ENCODE data around the gene WDR33. TPM values are rescaled to one million over a fixed set of nuclear protein-coding genes. Genes with fewer than 3 reads are reported as not detected.

WDR33 gene
- total RNA-seq, 1 donor from 2014 or later = 37.1 TPM

- Histone ChIP-seq H3K27ac (peak overlapping the region; percentile 36), H3K4me1 (peaks cover 48% of the 10 kb centered on the region), H3K36me3 (no peaks in the 10 kb centered on the region), H3K27me3 (no peaks in the 10 kb centered on the region), H3K4me3 (peak overlapping the region; percentile 29 to 48), H3K9me3 (no peaks in the 10 kb centered on the region)
- DNase-seq (ENCODE audit: extremely low spot score in 2 of 2) = no peak
- intact Hi-C loops (cut with DNase I) = no loop called here
- TF ChIP-seq POLR2A (IDR thresholded peaks at IDR 0.05) (no peak), POLR2AphosphoS5 (IDR thresholded peaks at IDR 0.05; ENCODE audit: insufficient read depth in 1 of 2, low read depth in 1 of 2) (no peak)
- TF ChIP-seq, protein P1, sequence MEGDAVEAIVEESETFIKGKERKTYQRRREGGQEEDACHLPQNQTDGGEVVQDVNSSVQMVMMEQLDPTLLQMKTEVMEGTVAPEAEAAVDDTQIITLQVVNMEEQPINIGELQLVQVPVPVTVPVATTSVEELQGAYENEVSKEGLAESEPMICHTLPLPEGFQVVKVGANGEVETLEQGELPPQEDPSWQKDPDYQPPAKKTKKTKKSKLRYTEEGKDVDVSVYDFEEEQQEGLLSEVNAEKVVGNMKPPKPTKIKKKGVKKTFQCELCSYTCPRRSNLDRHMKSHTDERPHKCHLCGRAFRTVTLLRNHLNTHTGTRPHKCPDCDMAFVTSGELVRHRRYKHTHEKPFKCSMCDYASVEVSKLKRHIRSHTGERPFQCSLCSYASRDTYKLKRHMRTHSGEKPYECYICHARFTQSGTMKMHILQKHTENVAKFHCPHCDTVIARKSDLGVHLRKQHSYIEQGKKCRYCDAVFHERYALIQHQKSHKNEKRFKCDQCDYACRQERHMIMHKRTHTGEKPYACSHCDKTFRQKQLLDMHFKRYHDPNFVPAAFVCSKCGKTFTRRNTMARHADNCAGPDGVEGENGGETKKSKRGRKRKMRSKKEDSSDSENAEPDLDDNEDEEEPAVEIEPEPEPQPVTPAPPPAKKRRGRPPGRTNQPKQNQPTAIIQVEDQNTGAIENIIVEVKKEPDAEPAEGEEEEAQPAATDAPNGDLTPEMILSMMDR (IDR thresholded peaks at IDR 0.05) = no peak
Observed at GRCh38 chr2:127664065-127664894, 146.7 kb downstream of the WDR33 start.

- TF ChIP-seq POLR2A (IDR thresholded peaks at IDR 0.05) (no peak), POLR2AphosphoS5 (IDR thresholded peaks at IDR 0.05; ENCODE audit: insufficient read depth in 1 of 2, low read depth in 1 of 2) (no peak)
- TF ChIP-seq, protein P1 (IDR thresholded peaks at IDR 0.05) = no peak
- intact Hi-C loops (cut with DNase I) = no loop called here
- H3K4me1 ChIP-seq = peaks cover 54% of the 10 kb centered on the region
- no peaks in the 10 kb centered on the region for H3K27me3 ChIP-seq
- peak overlapping the region; percentile 36 for H3K27ac ChIP-seq
- no peak for DNase-seq (ENCODE audit: extremely low spot score in 2 of 2)
- H3K9me3 ChIP-seq = no peaks in the 10 kb centered on the region
- peak overlapping the region; percentile 6 to 48 for H3K4me3 ChIP-seq
- no peaks in the 10 kb centered on the region for H3K36me3 ChIP-seq
Observed at GRCh38 chr2:127663566-127664064, 147.4 kb downstream of the WDR33 start.

- no peaks in the 10 kb centered on the region for H3K27me3 ChIP-seq
- no peaks in the 10 kb centered on the region for H3K36me3 ChIP-seq
- intact Hi-C loops (cut with DNase I) = no loop called here
- H3K9me3 ChIP-seq = no peaks in the 10 kb centered on the region
- H3K4me3 ChIP-seq = peak overlapping the region; percentile 6 to 48
- H3K4me1 ChIP-seq = peaks cover 59% of the 10 kb centered on the region
- no peak for DNase-seq (ENCODE audit: extremely low spot score in 2 of 2)
- TF ChIP-seq POLR2A (IDR thresholded peaks at IDR 0.05) (no peak), POLR2AphosphoS5 (IDR thresholded peaks at IDR 0.05; ENCODE audit: insufficient read depth in 1 of 2, low read depth in 1 of 2) (no peak)
- TF ChIP-seq, protein P1 (IDR thresholded peaks at IDR 0.05) = no peak
- no peak overlapping the region for H3K27ac ChIP-seq
Observed at GRCh38 chr2:127662937-127663565, 147.9 kb downstream of the WDR33 start.

DNA sequence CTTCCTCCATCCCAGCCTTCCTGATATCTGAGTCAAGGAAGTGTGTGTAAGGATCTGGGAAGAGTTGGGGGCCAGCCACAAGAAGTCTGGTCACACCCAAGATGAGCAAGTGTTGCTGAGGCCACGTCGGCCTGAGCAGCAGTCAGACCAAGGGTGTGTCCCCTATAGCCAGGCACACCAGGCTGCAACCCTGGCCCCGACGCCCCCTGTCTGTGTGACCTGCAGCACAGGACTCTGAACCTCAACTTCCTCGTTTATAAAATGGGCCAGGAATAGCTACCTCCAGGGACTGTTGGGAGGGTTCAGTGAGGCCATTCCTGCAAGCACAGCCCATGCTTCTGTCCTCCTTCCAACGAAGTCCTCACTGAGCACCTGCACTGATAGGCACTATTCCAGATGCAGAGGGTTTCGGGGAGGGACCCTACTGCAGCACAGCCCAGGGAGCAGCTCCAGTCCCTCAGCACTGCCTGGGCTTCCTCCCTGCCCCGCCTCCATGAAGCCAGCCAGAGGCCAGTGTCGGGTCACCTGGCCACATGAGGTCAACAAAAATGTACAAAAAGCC is 148.9 kb downstream of the WDR33 start:
- Histone ChIP-seq H3K9me3 (no peaks in the 10 kb centered on the region), H3K36me3 (no peaks in the 10 kb centered on the region), H3K4me3 (no peak overlapping the region), H3K4me1 (peaks cover 69% of the 10 kb centered on the region), H3K27me3 (no peaks in the 10 kb centered on the region), H3K27ac (no peak overlapping the region)
- peak in 1 of 2 donors; percentile 34 for TF ChIP-seq POLR2AphosphoS5 (IDR thresholded peaks at IDR 0.05; ENCODE audit: insufficient read depth in 1 of 2, low read depth in 1 of 2)
- no peak for TF ChIP-seq POLR2A (IDR thresholded peaks at IDR 0.05)
- DNase-seq (ENCODE audit: extremely low spot score in 2 of 2) = no peak
- intact Hi-C loops (cut with DNase I) = no loop called here

DNA sequence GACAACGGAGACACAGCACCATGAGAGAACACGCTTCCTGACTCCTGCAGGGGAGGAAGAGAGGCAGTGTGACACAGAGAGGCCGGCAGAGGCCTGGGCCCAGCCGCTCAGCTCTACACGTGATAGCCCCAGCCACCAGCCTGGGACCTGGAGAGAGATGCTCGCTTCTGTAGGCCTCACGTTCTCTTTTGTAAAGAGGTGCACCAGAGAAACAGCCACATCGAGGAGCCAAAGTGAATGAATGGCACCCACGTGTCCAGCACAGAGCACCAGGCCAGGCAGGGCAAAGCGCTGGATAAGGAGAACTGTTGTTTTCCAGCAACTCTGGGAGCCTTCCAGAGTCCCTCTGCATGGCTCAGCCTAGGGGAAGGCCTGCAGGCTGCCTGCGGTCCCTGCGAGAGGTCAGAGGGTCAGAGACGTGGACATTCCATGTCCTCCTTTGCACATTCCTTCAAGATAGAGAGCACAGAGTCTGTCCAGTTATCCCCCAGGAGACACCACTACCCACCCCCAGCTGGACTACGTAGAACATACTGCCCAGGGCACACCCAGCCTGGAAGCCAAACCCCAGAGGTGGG is 149.8 kb downstream of the WDR33 start:
- intact Hi-C loops (cut with DNase I) = no loop called here
- no peaks in the 10 kb centered on the region for H3K9me3 ChIP-seq
- peak overlapping the region; percentile 27 for H3K27ac ChIP-seq
- peaks cover 71% of the 10 kb centered on the region for H3K4me1 ChIP-seq
- no peaks in the 10 kb centered on the region for H3K27me3 ChIP-seq
- H3K36me3 ChIP-seq = no peaks in the 10 kb centered on the region
- no peak overlapping the region for H3K4me3 ChIP-seq
- DNase-seq (ENCODE audit: extremely low spot score in 2 of 2) = no peak
- TF ChIP-seq, protein P1 (IDR thresholded peaks at IDR 0.05) = no peak
- no peak for TF ChIP-seq POLR2A (IDR thresholded peaks at IDR 0.05)
- no peak for TF ChIP-seq POLR2AphosphoS5 (IDR thresholded peaks at IDR 0.05; ENCODE audit: insufficient read depth in 1 of 2, low read depth in 1 of 2)
